ENCODE measurements around the gene CUX1.
"Not testable (repeated sequence)": the region's sequence is repeated elsewhere in the genome, so short reads cannot be mapped to it uniquely, and the experiment has no call there.

The CUX1 gene

DNA sequence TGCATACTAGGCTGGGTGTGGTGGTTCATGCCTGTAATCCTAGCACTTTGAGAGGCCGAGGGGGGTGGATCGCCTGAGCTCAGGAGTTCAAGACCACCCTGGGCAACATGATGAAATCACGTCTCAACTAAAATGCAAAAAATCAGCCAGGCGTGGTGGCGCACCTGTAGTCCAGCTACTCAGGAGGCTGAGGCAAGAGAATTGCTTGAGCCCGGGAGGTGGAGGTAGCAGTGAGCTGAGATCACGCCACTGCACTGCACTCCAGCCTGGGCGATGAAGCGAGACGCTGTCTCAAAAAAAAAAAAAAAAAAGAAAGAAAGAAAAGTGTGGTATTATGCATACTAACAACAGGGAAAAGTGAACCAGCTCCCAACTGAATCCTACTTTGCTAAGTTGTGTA is 19.3 kb upstream of the CUX1 start:
- H3K4me3 ChIP-seq (ENCODE audit: low read length in 2 of 2); H3K27ac ChIP-seq (ENCODE audit: low read length); H3K9ac ChIP-seq (ENCODE audit: low read length in 2 of 2); H3K27me3 ChIP-seq (ENCODE audit: control insufficient read depth in 1 of 2, insufficient read depth in 2 of 2, low read length in 2 of 2); H3K9me3 ChIP-seq (ENCODE audit: control insufficient read depth in 2 of 2, low read length in 2 of 2); H3K36me3 ChIP-seq (ENCODE audit: control insufficient read depth in 2 of 2, insufficient read depth in 2 of 2, low read length in 2 of 2); H3K4me1 ChIP-seq (ENCODE audit: control insufficient read depth, insufficient read depth, low read length): not testable (repeated sequence)

GRCh38 chr7:101803203-101804087 is 14.0 kb upstream of the CUX1 start:
- no peak overlapping the region for H3K9ac ChIP-seq (ENCODE audit: low read length in 2 of 2)
- H3K9me3 ChIP-seq (ENCODE audit: control insufficient read depth in 2 of 2, low read length in 2 of 2), result no peaks in the 10 kb centered on the region
- peaks cover 11 to 26% of the 10 kb centered on the region in 2 donors for H3K27me3 ChIP-seq (ENCODE audit: control insufficient read depth in 1 of 2, insufficient read depth in 2 of 2, low read length in 2 of 2)
- H3K4me1 ChIP-seq (ENCODE audit: control insufficient read depth, insufficient read depth, low read length), result peaks cover 6% of the 10 kb centered on the region
- H3K4me3 ChIP-seq (ENCODE audit: low read length in 2 of 2), result no peak overlapping the region
- no peak overlapping the region for H3K27ac ChIP-seq (ENCODE audit: low read length)
- H3K36me3 ChIP-seq (ENCODE audit: control insufficient read depth in 2 of 2, insufficient read depth in 2 of 2, low read length in 2 of 2), result no peaks in the 10 kb centered on the region

DNA sequence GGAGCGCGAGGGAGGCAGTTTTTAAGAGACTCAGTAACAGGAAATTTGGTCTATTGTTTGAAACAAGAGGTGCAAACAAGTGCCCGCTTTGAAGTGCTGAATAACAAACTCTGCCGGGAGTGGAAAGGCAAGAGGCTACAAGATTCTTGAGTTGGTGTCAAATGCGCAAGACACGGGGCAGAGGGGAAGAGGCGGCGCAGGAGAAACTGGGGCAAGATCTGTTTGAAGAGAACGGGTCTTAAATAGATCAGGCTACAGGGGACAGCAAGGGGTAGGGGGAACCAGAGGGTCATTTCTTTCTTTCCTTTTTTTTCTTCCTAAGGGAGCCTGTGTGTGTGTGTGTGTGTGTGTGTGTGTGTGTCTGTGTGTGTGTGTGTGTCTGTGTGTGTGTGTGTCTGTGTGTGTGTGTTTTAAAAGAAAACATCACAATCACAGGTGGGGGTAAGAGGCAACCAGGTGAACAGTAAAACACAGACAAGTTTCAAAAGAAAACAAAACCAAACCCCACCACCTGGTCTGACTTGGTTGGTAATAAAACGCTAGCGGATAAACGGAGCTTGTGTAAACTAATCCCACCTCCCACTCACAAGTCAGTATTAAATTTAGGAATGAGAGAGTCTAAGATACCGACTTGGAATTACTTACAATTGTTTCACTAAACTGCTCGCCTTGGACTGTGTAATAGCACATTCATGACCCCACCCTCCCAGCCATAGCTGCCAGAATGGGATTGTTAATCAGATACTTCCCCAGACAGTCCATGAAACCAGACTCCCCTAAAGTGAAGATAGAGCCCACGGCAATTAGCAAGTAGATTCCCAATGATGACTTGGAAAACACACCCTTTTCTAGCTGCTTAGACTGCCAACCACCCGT is 13.1 kb upstream of the CUX1 start:
- peaks cover 6% of the 10 kb centered on the region for H3K4me1 ChIP-seq (ENCODE audit: control insufficient read depth, insufficient read depth, low read length)
- H3K4me3 ChIP-seq (ENCODE audit: low read length in 2 of 2), result no peak overlapping the region
- no peaks in the 10 kb centered on the region for H3K36me3 ChIP-seq (ENCODE audit: control insufficient read depth in 2 of 2, insufficient read depth in 2 of 2, low read length in 2 of 2)
- H3K9me3 ChIP-seq (ENCODE audit: control insufficient read depth in 2 of 2, low read length in 2 of 2), result no peaks in the 10 kb centered on the region
- peaks cover 11 to 26% of the 10 kb centered on the region in 2 donors for H3K27me3 ChIP-seq (ENCODE audit: control insufficient read depth in 1 of 2, insufficient read depth in 2 of 2, low read length in 2 of 2)
- no peak overlapping the region for H3K27ac ChIP-seq (ENCODE audit: low read length)
- H3K9ac ChIP-seq (ENCODE audit: low read length in 2 of 2), result no peak overlapping the region

DNA sequence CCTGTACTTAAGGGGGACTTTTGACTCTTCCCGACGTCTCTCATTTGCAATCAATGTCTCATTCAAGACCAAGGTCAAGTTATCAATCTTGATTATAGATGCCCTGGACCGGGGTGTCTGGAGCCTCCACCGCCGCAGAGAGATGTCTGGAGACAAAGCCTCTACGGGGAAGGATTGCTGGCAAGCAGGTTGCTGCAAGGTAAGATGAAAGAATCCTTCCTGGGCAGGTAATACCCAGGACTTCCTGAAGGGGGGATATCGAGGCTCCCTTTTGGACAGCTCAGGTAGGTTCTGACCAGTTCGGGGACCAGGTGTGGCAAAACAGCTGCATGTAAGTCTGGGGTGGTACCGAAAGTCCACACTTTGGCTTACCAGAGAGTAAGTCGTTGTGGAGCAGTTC is 12.5 kb upstream of the CUX1 start:
- Histone ChIP-seq H3K27ac (ENCODE audit: low read length) (no peak overlapping the region), H3K4me1 (ENCODE audit: control insufficient read depth, insufficient read depth, low read length) (peaks cover 6% of the 10 kb centered on the region), H3K27me3 (ENCODE audit: control insufficient read depth in 1 of 2, insufficient read depth in 2 of 2, low read length in 2 of 2) (peaks cover 11 to 26% of the 10 kb centered on the region in 2 donors), H3K9me3 (ENCODE audit: control insufficient read depth in 2 of 2, low read length in 2 of 2) (no peaks in the 10 kb centered on the region), H3K4me3 (ENCODE audit: low read length in 2 of 2) (no peak overlapping the region), H3K36me3 (ENCODE audit: control insufficient read depth in 2 of 2, insufficient read depth in 2 of 2, low read length in 2 of 2) (no peaks in the 10 kb centered on the region), H3K9ac (ENCODE audit: low read length in 2 of 2) (no peak overlapping the region)

DNA sequence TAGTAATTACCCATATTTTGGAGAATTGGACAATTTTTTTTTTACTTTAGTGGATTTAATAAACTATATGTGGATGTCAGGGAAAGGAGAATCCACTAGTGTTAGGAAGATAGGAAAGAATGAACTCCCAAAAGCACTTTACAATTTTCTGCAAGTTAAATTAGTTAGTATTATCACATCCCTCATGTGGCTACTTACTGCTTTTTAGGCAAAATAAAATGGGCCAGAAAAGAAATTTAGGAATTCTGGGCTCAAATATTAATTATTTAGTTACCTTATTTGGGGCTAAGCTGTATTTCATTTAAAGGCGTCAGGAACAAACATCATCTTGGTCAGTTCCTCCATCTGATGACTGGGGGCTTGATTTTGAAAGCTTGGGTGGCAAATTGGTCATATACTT is 4.8 kb upstream of the CUX1 start:
- no peak overlapping the region for H3K9ac ChIP-seq (ENCODE audit: low read length in 2 of 2)
- no peak overlapping the region for H3K27ac ChIP-seq (ENCODE audit: low read length)

DNA sequence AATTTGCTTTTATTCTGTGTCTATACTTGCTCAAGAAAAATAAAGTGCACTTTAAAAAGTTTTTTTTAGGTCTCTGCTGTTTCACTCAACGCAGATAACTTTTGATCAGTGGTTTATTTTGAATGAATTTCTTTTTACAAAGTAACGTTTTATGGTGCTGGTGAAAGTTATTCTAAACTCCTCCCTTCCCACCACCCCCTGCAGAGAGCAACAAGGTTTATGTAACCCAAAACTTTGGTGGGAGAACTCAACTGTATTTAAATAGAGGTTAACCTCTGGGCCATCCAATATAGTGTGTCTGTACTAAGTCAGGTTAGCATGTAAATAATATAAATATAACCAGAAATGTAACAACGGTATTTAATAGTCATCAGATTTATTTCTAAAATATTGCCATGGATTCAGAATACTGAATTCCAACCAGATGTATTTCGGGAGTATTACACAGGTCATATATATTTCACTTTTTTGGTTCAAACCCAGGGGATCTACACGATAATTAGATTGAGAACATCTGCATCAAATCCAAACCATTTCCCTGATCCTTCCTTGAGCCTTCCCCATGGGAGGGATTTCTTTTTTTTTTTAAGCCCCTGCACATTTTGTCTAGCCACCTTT is 3.9 kb upstream of the CUX1 start:
- Histone ChIP-seq H3K27me3 (ENCODE audit: control insufficient read depth in 1 of 2, insufficient read depth in 2 of 2, low read length in 2 of 2) (no peaks in the 10 kb centered on the region), H3K9me3 (ENCODE audit: control insufficient read depth in 2 of 2, low read length in 2 of 2) (no peaks in the 10 kb centered on the region), H3K9ac (ENCODE audit: low read length in 2 of 2) (peak overlapping the region in 1 of 2 donors; percentile 23), H3K36me3 (ENCODE audit: control insufficient read depth in 2 of 2, insufficient read depth in 2 of 2, low read length in 2 of 2) (no peaks in the 10 kb centered on the region), H3K4me1 (ENCODE audit: control insufficient read depth, insufficient read depth, low read length) (peaks cover 13% of the 10 kb centered on the region), H3K4me3 (ENCODE audit: low read length in 2 of 2) (peak overlapping the region; percentile 57 to 84), H3K27ac (ENCODE audit: low read length) (no peak overlapping the region)

More for the DNA sequence above, 4.8 kb upstream of the CUX1 start:
- no peaks in the 10 kb centered on the region for H3K27me3 ChIP-seq (ENCODE audit: control insufficient read depth in 1 of 2, insufficient read depth in 2 of 2, low read length in 2 of 2)
- no peaks in the 10 kb centered on the region for H3K36me3 ChIP-seq (ENCODE audit: control insufficient read depth in 2 of 2, insufficient read depth in 2 of 2, low read length in 2 of 2)
- no peaks in the 10 kb centered on the region for H3K9me3 ChIP-seq (ENCODE audit: control insufficient read depth in 2 of 2, low read length in 2 of 2)
- H3K4me1 ChIP-seq (ENCODE audit: control insufficient read depth, insufficient read depth, low read length), result peaks cover 10% of the 10 kb centered on the region
- no peak overlapping the region for H3K4me3 ChIP-seq (ENCODE audit: low read length in 2 of 2)

DNA sequence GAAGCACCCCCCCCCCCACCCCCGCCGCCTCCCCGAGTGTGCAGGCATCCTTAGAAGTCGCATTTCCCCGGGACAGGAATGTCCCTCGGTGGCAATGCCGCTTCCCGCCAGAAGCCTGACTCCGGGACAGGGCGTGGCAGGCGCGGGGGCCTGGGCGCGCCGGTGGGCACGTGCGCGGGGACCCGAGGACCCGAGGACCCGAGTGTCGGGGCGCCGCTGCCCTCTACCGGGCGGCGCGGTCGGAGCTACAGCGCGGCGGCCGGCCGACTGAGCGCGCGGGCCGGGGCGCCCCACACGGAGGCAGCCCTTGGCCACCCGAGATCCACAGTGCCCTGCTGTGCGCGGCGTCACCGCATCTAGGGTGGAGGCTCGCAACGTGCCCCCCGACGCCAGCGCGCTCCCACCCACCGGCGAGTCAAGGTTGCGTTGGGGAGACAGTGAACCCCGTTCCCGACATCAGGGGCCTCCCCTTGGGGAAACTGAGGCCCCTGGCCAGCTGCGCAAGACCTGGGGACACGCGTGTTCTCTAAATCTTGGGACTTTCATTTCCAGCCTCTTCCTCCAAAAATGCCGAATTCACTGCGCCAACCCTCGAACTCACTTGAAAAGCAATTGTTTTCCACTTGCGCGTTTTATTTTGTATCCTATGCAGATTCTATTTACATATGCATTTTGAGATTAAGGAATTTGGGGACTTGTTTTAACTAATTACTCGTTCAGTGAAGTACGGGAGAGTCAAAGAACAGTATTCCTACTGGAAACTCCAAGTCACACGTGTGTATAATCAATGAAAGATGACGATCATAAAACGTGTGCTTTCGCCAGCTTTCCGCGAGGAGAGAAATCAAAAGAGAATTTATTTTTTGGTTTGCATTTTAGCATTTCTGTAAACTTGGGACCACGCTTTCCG is 3.1 kb upstream of the CUX1 start:
- peak overlapping the region; percentile 72 to 74 for H3K9ac ChIP-seq (ENCODE audit: low read length in 2 of 2)
- H3K4me1 ChIP-seq (ENCODE audit: control insufficient read depth, insufficient read depth, low read length), result peaks cover 16% of the 10 kb centered on the region
- H3K4me3 ChIP-seq (ENCODE audit: low read length in 2 of 2), result peak overlapping the region; percentile 80 to 84
- no peak overlapping the region for H3K27ac ChIP-seq (ENCODE audit: low read length)
- H3K27me3 ChIP-seq (ENCODE audit: control insufficient read depth in 1 of 2, insufficient read depth in 2 of 2, low read length in 2 of 2), result no peaks in the 10 kb centered on the region
- no peaks in the 10 kb centered on the region for H3K9me3 ChIP-seq (ENCODE audit: control insufficient read depth in 2 of 2, low read length in 2 of 2)
- no peaks in the 10 kb centered on the region for H3K36me3 ChIP-seq (ENCODE audit: control insufficient read depth in 2 of 2, insufficient read depth in 2 of 2, low read length in 2 of 2)

- Histone ChIP-seq H3K27me3 (ENCODE audit: control insufficient read depth in 1 of 2, insufficient read depth in 2 of 2, low read length in 2 of 2) (no peaks in the 10 kb centered on the region), H3K36me3 (ENCODE audit: control insufficient read depth in 2 of 2, insufficient read depth in 2 of 2, low read length in 2 of 2) (no peaks in the 10 kb centered on the region), H3K9me3 (ENCODE audit: control insufficient read depth in 2 of 2, low read length in 2 of 2) (no peaks in the 10 kb centered on the region), H3K4me1 (ENCODE audit: control insufficient read depth, insufficient read depth, low read length) (peaks cover 20% of the 10 kb centered on the region), H3K4me3 (ENCODE audit: low read length in 2 of 2) (peak overlapping the region; percentile 80 to 84), H3K27ac (ENCODE audit: low read length) (peak overlapping the region; percentile 41), H3K9ac (ENCODE audit: low read length in 2 of 2) (peak overlapping the region; percentile 51 to 74)
Measured at GRCh38 chr7:101814991-101815825, 2.2 kb upstream of the CUX1 start.

DNA sequence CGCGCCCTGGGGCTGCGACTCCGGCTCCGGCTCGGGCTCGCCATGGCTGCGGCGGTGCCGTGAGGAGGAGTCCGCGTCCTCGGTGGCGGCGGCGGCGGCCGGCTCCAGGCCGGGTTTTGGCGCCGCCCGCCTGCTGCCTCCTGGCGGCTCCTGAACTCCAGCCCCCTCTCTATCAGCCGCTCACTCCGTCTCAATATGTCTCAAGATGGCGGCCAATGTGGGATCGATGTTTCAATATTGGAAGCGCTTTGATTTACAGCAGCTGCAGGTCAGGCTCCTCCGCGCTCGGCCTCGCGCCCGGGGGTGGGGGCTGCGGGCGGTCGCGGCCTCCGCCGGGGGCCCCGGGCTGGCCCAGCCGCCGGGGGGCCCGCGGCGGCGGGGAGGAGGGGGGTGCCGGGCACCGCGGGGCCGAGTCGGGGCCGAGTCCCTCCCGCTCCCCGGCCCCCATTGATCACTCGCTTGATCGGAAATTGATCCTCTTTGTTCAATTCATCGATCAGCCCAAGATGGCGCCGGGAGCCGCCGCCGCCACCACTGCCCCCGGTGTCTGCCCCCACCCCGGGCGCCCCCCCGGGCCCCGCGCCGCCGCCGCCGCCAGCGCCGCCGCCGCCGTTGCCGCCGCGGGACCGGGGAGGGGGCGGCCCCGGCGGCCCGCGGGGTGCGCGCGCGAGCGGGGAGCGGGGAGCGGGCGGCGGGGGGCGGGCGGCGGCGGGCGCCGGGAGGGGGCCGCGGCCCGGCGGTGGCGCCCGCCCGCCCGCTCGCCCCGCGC is 1.4 kb upstream of the CUX1 start:
- no peak overlapping the region for H3K27ac ChIP-seq (ENCODE audit: low read length)
- H3K9me3 ChIP-seq (ENCODE audit: control insufficient read depth in 2 of 2, low read length in 2 of 2), result no peaks in the 10 kb centered on the region
- peaks cover 20% of the 10 kb centered on the region for H3K4me1 ChIP-seq (ENCODE audit: control insufficient read depth, insufficient read depth, low read length)
- H3K4me3 ChIP-seq (ENCODE audit: low read length in 2 of 2), result peak overlapping the region; percentile 31 to 76
- no peaks in the 10 kb centered on the region for H3K36me3 ChIP-seq (ENCODE audit: control insufficient read depth in 2 of 2, insufficient read depth in 2 of 2, low read length in 2 of 2)
- H3K9ac ChIP-seq (ENCODE audit: low read length in 2 of 2), result peak overlapping the region; percentile 9 to 36
- H3K27me3 ChIP-seq (ENCODE audit: control insufficient read depth in 1 of 2, insufficient read depth in 2 of 2, low read length in 2 of 2), result no peaks in the 10 kb centered on the region
